SU-DHL-6 (cell line): ENCODE data around the gene TREML2.
"Not testable (repeated sequence)": the region's sequence is repeated elsewhere in the genome, so short reads cannot be mapped to it uniquely, and the experiment has no call there.

Source experiments
- H2AFZ ChIP-seq: fragments of 200-600 bp; sonication (generic); 2 replicates; pipeline ENCODE4 v1.6.1; 2014; ENCODE audit warnings: low read depth, mild to moderate bottlenecking, moderate library complexity, mixed read lengths, antibody characterized with exemption, low read length; ENCODE audit not compliant: severe bottlenecking
- H3F3A ChIP-seq: fragments of 200-600 bp; shearing (Covaris generic); 2 replicates; pipeline ENCODE4 v1.6.0; 2016; ENCODE audit warnings: antibody characterized with exemption, mild to moderate bottlenecking; ENCODE audit not compliant: insufficient read depth
- H3K27ac ChIP-seq: fragments of 200-600 bp; sonication (generic); 2 replicates; pipeline ENCODE4 v1.5.1; 2016; ENCODE audit warnings: low read depth, mild to moderate bottlenecking, low read length, moderate library complexity, mixed read lengths
- H3K27me3 ChIP-seq: fragments of 200-600 bp; sonication (generic), shearing (Covaris generic); 2 replicates; pipeline ENCODE4 v1.6.0; 2014; ENCODE audit warnings: mild to moderate bottlenecking, low read length
- H3K36me3 ChIP-seq: fragments of 200-600 bp; sonication (generic); 2 replicates; pipeline ENCODE4 v1.6.1; 2014; ENCODE audit warnings: mild to moderate bottlenecking, low read length, mixed read lengths
- H3K4me2 ChIP-seq: fragments of 300-600, 200-600 bp; shearing (Covaris generic), sonication (generic); 2 replicates; pipeline ENCODE4 v1.6.0; 2014; ENCODE audit warnings: low read length, low read depth, mild to moderate bottlenecking; ENCODE audit not compliant: poor library complexity, severe bottlenecking
- H3K4me3 ChIP-seq: fragments of 200-600 bp; sonication (generic); 2 replicates; pipeline ENCODE4 v1.5.1; 2014; ENCODE audit warnings: antibody characterized with exemption, low read length, mild to moderate bottlenecking, mixed read lengths; ENCODE audit not compliant: insufficient read depth, poor library complexity, severe bottlenecking
- H3K79me2 ChIP-seq: fragments of 200-600 bp; sonication (generic); 2 replicates; pipeline ENCODE4 v1.6.1; 2014; ENCODE audit warnings: mild to moderate bottlenecking, low read length, moderate library complexity; ENCODE audit not compliant: insufficient read depth
- H3K9ac ChIP-seq: fragments of 200-600 bp; sonication (generic); 2 replicates; pipeline ENCODE4 v1.7.0; 2014; ENCODE audit warnings: mild to moderate bottlenecking, low read length
- H3K9me2 ChIP-seq: fragments of 200-600 bp; sonication (generic); replicated peaks from 2 replicates; pipeline ENCODE4 v1.6.1; 2014; ENCODE audit warnings: low read length; ENCODE audit not compliant: insufficient read depth
- H3K9me3 ChIP-seq: fragments of 200-600 bp; sonication (generic); 2 replicates; pipeline ENCODE4 v1.6.1; 2014; ENCODE audit warnings: low read length, mixed read lengths; ENCODE audit not compliant: insufficient read depth
- H4K20me1 ChIP-seq: fragments of 200-600 bp; sonication (generic); 2 replicates; pipeline ENCODE4 v1.6.1; 2014; ENCODE audit warnings: low read depth, mild to moderate bottlenecking, antibody characterized with exemption, low read length, moderate library complexity, mixed read lengths
- EZH2phosphoT487 ChIP-seq: fragments of 200-600 bp; sonication (generic), shearing (Covaris generic); conservative IDR thresholded peaks from 2 replicates; pipeline ENCODE4 v1.6.1; 2018; ENCODE audit warnings: mild to moderate bottlenecking, antibody characterized with exemption, low read length, moderate library complexity, mixed read lengths
- TF ChIP-seq, protein P1 (sequence below): fragments of 200-600 bp; sonication (generic); IDR thresholded peaks from one replicate; pipeline ENCODE4 v1.5.1; 2017; ENCODE audit warnings: antibody characterized with exemption, mild to moderate bottlenecking, low read length, moderate library complexity; ENCODE audit not compliant: insufficient read depth, poor library complexity, severe bottlenecking

TREML2 gene

DNA sequence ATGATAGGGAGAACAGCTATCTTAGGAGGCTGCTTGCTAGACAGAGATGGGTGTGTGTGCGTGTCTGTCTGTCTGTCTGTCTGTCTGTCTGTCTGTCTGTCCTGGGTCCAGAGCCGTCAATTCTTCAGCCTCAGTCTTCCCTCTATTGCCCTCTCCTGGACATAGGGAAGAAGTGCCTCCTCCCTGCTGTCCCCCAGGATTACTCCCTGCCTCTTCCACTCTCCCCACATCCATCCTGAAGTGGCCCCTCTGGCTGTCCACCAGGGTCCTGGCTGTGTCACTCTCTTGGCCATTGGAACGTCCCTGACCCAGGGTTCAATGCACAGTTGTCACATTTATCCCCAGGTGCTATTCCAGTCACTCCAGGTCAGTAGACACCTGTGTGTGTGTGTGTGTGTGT is 10.2 kb downstream of the TREML2 start:
- TF ChIP-seq, protein P1, sequence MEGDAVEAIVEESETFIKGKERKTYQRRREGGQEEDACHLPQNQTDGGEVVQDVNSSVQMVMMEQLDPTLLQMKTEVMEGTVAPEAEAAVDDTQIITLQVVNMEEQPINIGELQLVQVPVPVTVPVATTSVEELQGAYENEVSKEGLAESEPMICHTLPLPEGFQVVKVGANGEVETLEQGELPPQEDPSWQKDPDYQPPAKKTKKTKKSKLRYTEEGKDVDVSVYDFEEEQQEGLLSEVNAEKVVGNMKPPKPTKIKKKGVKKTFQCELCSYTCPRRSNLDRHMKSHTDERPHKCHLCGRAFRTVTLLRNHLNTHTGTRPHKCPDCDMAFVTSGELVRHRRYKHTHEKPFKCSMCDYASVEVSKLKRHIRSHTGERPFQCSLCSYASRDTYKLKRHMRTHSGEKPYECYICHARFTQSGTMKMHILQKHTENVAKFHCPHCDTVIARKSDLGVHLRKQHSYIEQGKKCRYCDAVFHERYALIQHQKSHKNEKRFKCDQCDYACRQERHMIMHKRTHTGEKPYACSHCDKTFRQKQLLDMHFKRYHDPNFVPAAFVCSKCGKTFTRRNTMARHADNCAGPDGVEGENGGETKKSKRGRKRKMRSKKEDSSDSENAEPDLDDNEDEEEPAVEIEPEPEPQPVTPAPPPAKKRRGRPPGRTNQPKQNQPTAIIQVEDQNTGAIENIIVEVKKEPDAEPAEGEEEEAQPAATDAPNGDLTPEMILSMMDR: peak; percentile 12
- no peak for TF ChIP-seq EZH2phosphoT487
- Histone ChIP-seq H4K20me1 (no peaks in the 10 kb centered on the region), H3K79me2 (no peaks in the 10 kb centered on the region), H3F3A (no peaks in the 10 kb centered on the region), H3K27ac (no peak overlapping the region), H3K4me3 (no peak overlapping the region), H3K9me3 (peaks cover 13% of the 10 kb centered on the region; the same call in 1 of the 2 replicates), H3K9ac (no peak overlapping the region), H3K4me2 (no peak overlapping the region), H3K36me3 (no peaks in the 10 kb centered on the region), H2AFZ (no peak overlapping the region), H3K9me2 (no peaks in the 10 kb centered on the region), H3K27me3 (no peaks in the 10 kb centered on the region)

DNA sequence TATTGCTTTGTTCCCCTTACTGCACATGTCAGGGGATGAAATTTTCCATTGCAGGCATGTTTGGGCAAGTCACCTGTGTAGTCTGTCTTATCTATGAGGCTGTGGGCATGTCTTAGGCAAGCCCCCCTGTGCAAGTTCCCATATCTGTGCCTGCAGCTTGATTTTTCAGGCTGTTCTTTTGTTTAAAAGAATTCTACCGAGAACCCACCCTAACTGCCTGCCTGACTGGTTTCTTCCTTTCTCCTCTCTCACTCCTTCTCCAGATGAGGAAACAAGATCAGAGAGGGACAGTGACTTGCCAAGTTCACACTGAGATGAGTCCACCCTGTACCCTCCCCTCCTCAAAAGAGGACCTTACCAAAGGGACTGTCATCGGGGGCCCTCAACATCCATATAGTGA is 11.0 kb downstream of the TREML2 start:
- H3K4me3 ChIP-seq: no peak overlapping the region
- H2AFZ ChIP-seq: no peak overlapping the region
- H3K27me3 ChIP-seq: no peaks in the 10 kb centered on the region
- H3K27ac ChIP-seq: no peak overlapping the region
- H3K9me2 ChIP-seq: no peaks in the 10 kb centered on the region
- no peaks in the 10 kb centered on the region for H3K79me2 ChIP-seq
- no peak overlapping the region for H3K9ac ChIP-seq
- no peaks in the 10 kb centered on the region for H3F3A ChIP-seq
- H3K4me2 ChIP-seq: no peak overlapping the region
- H3K9me3 ChIP-seq: peaks cover 13% of the 10 kb centered on the region; the same call in 1 of the 2 replicates
- TF ChIP-seq EZH2phosphoT487: no peak
- TF ChIP-seq, protein P1: no peak
- no peaks in the 10 kb centered on the region for H3K36me3 ChIP-seq
- no peaks in the 10 kb centered on the region for H4K20me1 ChIP-seq

DNA sequence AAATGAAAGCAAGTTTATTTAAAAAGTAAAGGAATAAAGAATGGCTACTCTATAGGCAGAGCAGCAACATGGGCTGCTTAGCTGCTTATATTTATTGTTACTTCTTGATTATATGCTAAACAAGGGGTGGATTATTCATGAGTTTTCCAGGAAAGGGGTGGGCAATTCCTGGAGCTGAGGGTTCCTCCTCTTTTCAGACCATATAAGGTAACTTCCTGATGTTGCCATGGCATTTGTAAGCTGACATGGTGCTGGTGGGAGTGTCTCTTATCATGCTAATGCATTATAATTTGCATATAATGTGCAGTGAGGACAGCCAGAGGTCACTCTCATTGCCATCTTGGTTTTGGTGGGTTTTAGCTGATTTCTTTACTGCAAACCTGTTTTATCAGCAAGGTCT is 11.9 kb downstream of the TREML2 start:
- not testable (repeated sequence) for H3K4me2 ChIP-seq, H3F3A ChIP-seq, H3K79me2 ChIP-seq, H3K36me3 ChIP-seq, H3K27me3 ChIP-seq, H3K4me3 ChIP-seq, H2AFZ ChIP-seq, H4K20me1 ChIP-seq, H3K9ac ChIP-seq, H3K27ac ChIP-seq, H3K9me2 ChIP-seq
- H3K9me3 ChIP-seq: peaks cover 13% of the 10 kb centered on the region; the same call in 1 of the 2 replicates

DNA sequence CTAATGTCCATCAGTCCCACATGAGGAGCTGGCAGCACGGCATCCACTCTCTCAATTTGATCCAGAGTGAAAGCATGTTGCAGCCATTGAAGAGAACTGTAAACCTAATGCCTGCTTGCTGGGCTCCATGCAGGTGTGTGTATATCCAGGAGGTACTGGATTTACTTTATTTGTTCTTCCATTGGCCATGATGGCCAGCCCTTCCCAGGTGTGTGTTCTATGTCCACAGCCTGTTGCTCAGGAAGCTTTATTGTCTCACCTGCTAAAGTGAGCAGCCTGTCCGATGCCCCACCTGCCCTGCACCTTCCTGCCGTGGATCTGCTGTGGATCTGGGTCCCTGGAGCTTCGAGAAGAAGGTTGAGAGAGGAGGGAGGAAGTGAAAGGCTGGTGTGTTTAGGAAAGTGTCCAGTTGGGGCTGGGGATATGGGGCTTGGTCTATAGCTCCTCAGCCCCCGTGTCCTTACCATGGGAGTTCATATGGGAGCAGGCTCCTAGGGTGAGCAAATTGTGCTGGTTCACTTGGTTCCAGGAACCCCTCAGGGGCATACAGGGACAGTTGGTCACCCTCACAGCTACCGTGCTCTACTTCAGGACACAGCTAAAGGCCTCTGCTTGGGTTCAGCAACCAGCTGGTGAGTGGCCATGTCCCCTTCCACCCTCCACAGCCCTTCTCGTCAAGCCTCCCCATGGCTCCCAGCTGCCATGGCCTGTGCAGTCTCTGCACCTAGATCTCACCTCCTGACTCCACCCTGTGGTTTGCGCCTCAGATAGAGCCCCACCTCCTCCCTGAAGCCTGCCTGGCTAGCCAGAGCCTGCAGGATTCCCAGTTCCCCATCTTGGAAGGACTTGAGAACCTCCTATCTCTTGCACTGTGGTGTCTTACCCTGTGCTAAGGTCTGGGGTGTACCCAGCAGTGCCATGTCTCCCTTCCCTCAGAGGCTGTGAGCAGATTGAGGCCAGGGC is 12.7 kb downstream of the TREML2 start:
- Histone ChIP-seq H3K79me2 (no peaks in the 10 kb centered on the region), H3K27me3 (no peaks in the 10 kb centered on the region), H3K4me2 (no peak overlapping the region), H2AFZ (no peak overlapping the region), H3K27ac (no peak overlapping the region), H3K9me2 (no peaks in the 10 kb centered on the region), H3K36me3 (no peaks in the 10 kb centered on the region), H4K20me1 (no peaks in the 10 kb centered on the region), H3K9ac (no peak overlapping the region), H3K4me3 (no peak overlapping the region), H3F3A (no peaks in the 10 kb centered on the region), H3K9me3 (peaks cover 13% of the 10 kb centered on the region; the same call in 1 of the 2 replicates)
- TF ChIP-seq EZH2phosphoT487: no peak
- TF ChIP-seq, protein P1: no peak
